Esophagus squamous epithelium (tissue), 5 donors: ENCODE results near the gene RANBP9. TPM values are rescaled to one million over a fixed set of nuclear protein-coding genes. Genes with fewer than 3 reads are reported as not detected.

Source experiments
- DNase-seq: peaks from one replicate; lab custom pipeline; 2025; lab: John Stamatoyannopoulos, UW
- H3K27ac ChIP-seq, 4 donors: fragments of 200-600 bp; sonication (generic); one replicate each; pipeline ENCODE4 v1.5.1; 2016 to 2019; ENCODE audit warnings: mild to moderate bottlenecking in 1 of 4
- H3K27me3 ChIP-seq, 4 donors: fragments of 200-600 bp; sonication (generic); 1 replicate in 3 of 4; 2 replicates in 1 of 4; pipeline versions ENCODE4 v1.5.1 to v1.6.0; 2017 to 2021; ENCODE audit warnings: antibody characterized with exemption in 1 of 4
- H3K36me3 ChIP-seq, 3 donors: fragments of 200-600 bp; sonication (generic); one replicate each; pipeline ENCODE4 v1.5.1; 2016 to 2019
- H3K4me1 ChIP-seq, 3 donors: fragments of 200-600 bp; sonication (generic); one replicate each; pipeline ENCODE4 v1.5.1; 2017 to 2019
- H3K4me3 ChIP-seq, 4 donors: fragments of 200-600 bp; sonication (generic); 1 replicate in 3 of 4; 2 replicates in 1 of 4; pipeline ENCODE4 v1.5.1; 2016 to 2019; ENCODE audit warnings: mild to moderate bottlenecking in 2 of 4, moderate library complexity in 1 of 4
- H3K9me3 ChIP-seq, 3 donors: fragments of 200-600 bp; sonication (generic); one replicate each; pipeline ENCODE4 v1.5.1; 2016 to 2019
- POLR2A ChIP-seq, 4 donors: fragments of 450-650 bp; IDR thresholded peaks; one replicate each; pipeline ENCODE4 v1.6.1; 2017; ENCODE audit warnings: antibody characterized with exemption in 4 of 4, mild to moderate bottlenecking in 4 of 4, moderate library complexity in 3 of 4
- WGBS, 2 donors: methylation state at CpG; one replicate each; pipeline ENCODE4 v1.1.5; 2018; 5-methylcytosine and 5-hydroxymethylcytosine counted together
- intact Hi-C: fragments of 100-400 bp; cut with DNase I; formaldehyde crosslinking; loops from one replicate; pipeline ENCODE4 v1.15.0; 2022
- total RNA-seq, 4 donors: library from RNA; depleted of rRNA; stranded (reverse); fragments of >200 nt; gene quantifications; one replicate each; pipeline ENCODE4 v1.1.0, GENCODE V29; 2016
- TF ChIP-seq, protein P1 (sequence below), 6 experiments: fragments of 450-650 bp in 4 of 6; fragments of 200-600 bp in 2 of 6; sonication (generic) in 2 of 6; IDR thresholded peaks; one replicate each; pipeline ENCODE4 v1.5.1; 2016 to 2019; ENCODE audit warnings: antibody characterized with exemption in 6 of 6, mild to moderate bottlenecking in 4 of 6, moderate library complexity in 4 of 6
- donor health status: DM: yes; HTN: yes; CAD: no.

The RANBP9 gene
- total RNA-seq, 4 donors from 2014 or later = 32.9 to 69.6 (median 63.3) TPM

DNA sequence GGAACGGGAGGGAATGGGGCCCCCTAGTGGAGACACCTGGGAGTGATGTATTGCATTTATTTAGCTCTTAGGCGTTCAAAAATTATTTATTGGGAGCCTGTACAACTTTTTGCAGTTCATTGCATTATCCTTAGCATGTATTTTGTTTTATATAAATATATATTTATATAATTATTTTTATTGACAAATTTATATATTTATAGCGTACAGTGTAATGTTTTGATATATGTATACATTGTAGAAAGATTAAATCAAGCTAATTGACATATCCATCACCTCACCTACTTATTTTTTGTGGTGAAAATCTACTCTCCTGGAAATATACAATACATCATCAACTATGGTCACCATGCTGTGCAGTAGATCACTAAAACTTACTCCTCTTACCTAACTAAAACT lies 136.3 kb downstream of the RANBP9 start:
- DNase-seq = no peak
- Histone ChIP-seq H3K36me3 (peaks cover 0 to 11% (median 0%) of the 10 kb centered on the region in 3 donors), H3K9me3 (no peaks in the 10 kb centered on the region), H3K27me3 (no peaks in the 10 kb centered on the region), H3K27ac (peak overlapping the region; percentile 93 to 100 (median 98)), H3K4me3 (peak overlapping the region; percentile 69 to 99 (median 83)), H3K4me1 (peaks cover 0 to 23% (median 11%) of the 10 kb centered on the region in 3 donors)
- intact Hi-C loops = loop anchor here (10.0 kb wide), 1 partner anchor 111 kb away; no protein-coding TSS in a partner anchor
- TF ChIP-seq POLR2A (IDR thresholded peaks at IDR 0.05) = no peak
- TF ChIP-seq, protein P1, sequence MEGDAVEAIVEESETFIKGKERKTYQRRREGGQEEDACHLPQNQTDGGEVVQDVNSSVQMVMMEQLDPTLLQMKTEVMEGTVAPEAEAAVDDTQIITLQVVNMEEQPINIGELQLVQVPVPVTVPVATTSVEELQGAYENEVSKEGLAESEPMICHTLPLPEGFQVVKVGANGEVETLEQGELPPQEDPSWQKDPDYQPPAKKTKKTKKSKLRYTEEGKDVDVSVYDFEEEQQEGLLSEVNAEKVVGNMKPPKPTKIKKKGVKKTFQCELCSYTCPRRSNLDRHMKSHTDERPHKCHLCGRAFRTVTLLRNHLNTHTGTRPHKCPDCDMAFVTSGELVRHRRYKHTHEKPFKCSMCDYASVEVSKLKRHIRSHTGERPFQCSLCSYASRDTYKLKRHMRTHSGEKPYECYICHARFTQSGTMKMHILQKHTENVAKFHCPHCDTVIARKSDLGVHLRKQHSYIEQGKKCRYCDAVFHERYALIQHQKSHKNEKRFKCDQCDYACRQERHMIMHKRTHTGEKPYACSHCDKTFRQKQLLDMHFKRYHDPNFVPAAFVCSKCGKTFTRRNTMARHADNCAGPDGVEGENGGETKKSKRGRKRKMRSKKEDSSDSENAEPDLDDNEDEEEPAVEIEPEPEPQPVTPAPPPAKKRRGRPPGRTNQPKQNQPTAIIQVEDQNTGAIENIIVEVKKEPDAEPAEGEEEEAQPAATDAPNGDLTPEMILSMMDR (IDR thresholded peaks at IDR 0.05) = peak; percentile 69 to 83 (median 81)
- WGBS, 2 donors = 22 to 32% methylated on average over 3 of the region's 3 CpGs

DNA sequence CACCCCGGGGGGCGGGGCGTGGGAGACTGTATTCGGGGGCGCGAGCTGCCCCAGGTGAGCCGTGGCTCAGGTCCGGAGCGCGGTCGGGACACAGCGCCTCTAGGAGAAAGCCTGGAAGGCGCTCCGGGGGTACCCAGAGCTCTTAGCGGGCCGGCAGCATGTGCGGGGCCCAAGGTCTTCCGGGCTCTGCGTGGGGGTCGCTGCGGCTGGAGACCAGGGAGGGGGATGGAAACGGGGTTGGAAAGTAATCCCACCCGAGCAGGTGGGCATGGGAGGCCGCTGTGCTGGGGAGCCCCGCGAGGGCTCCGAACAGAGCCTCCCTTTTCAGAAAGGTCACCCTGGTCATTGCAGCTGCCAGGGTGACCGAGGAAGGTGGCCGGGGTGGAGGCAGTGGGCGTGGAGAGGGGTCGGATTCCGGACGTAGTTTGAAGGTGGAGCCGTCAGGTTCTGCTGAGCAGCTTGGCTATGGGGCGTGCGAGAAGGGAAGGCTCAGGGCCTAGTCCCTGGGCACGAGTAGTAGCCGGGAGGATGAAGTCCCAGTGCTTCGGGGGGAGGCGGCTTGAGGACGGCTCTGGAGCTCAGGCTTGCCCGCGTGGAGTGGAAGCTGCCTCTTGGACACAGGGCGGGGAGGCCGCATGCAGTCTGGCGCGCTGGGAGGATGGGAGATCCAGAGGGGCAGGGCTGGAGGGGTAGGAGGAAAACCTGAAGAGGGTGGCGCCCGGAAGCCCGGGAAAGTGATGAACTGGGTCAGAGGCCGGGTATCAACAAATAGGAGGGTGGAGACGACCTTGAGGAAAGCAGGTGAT lies 136.9 kb downstream of the RANBP9 start, which contains the start of gene SIRT5:
Gene SIRT5, plus strand, starts transcription at position 31 of the 806 bp plus-strand sequence. CDS start 9,510 bp downstream, outside the sequence.
- TF ChIP-seq POLR2A (IDR thresholded peaks at IDR 0.05) = peak in 3 of 4 donors; percentile 69 to 91 (median 71)
- TF ChIP-seq, protein P1 (IDR thresholded peaks at IDR 0.05) = no peak
- WGBS, 2 donors = 0 to 1% methylated on average over 22 to 29 of the region's 52 CpGs
- intact Hi-C loops = loop anchor here (10.0 kb wide), 1 partner anchor 110 kb away; no protein-coding TSS in a partner anchor

DNA sequence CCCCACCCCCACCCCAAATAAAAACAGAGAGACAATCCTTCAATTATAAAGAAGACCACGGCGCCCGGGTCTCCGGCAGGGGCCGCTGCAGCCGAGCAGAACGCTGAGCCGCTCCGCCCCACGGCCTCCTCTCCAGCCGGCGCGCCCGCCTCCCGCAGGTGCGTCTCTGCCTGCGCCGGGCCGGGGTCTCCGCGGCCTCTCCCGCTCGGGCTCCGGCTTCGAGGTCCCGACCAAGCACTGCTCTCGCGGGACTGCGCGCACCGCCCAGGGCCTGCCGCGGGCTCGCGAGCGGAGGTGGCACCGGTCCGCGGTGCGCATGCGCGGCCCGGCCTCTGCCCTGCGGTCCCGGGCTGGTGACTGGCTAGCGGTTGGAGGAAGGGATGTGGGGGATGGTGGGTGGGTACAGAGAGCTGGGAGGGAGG lies 137.5 kb downstream of the RANBP9 start:
- WGBS, 2 donors = no CpG with 5 or more reads among the region's 46 CpGs
- H3K4me3 ChIP-seq = peak overlapping the region; percentile 69 to 99 (median 83)
- peak in 1 of 4 donors; percentile 71 for TF ChIP-seq POLR2A (IDR thresholded peaks at IDR 0.05)
- TF ChIP-seq, protein P1 (IDR thresholded peaks at IDR 0.05) = peak; percentile 34 to 76 (median 53)

More for the DNA sequence above, 136.9 kb downstream of the RANBP9 start, which contains the start of gene SIRT5:
- Histone ChIP-seq H3K27ac (peak within 1 kb of the TSS; percentile 93 to 100 (median 98)), H3K4me1 (peaks cover 0 to 23% (median 11%) of the 10 kb centered on the region in 3 donors), H3K27me3 (no peaks in the 10 kb centered on the region), H3K9me3 (no peaks in the 10 kb centered on the region), H3K36me3 (peaks cover 0 to 5% (median 0%) of the 10 kb centered on the region in 3 donors), H3K4me3 (peak within 1 kb of the TSS; percentile 69 to 99 (median 83))
- DNase-seq = peak; percentile 26

DNA sequence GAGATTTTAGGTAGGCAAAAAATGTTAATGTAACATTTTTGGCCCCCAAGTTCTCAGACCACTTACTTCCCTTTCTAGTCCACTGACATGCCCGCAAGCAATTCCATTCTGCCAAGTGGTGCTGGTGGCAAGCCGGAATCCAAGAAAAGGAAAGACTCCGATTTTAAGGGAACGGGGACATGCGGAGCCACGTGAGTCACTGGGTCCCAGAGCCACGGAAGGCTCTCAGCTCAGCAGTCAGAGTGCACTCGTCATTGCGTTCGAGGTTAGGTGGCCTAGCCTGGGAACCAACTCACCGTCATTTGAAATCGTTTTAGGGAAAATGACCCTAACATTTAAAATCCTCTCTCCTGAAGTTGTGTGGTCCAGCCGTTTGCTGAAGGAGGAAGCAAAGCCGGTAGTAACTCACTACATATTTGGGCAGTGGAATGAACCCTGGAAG lies 137.9 kb downstream of the RANBP9 start:
- no peak for TF ChIP-seq POLR2A (IDR thresholded peaks at IDR 0.05)
- TF ChIP-seq, protein P1 (IDR thresholded peaks at IDR 0.05) = no peak
- WGBS, 2 donors = 7 to 10% methylated on average over 7 to 14 of the region's 14 CpGs
- Histone ChIP-seq H3K4me3 (peak overlapping the region; percentile 69 to 99 (median 83)), H3K36me3 (no peaks in the 10 kb centered on the region), H3K27me3 (no peaks in the 10 kb centered on the region), H3K4me1 (peaks cover 0 to 23% (median 11%) of the 10 kb centered on the region in 3 donors), H3K9me3 (no peaks in the 10 kb centered on the region), H3K27ac (peak overlapping the region; percentile 93 to 100 (median 98))
- no peak for DNase-seq
- intact Hi-C loops = loop anchor here (10.0 kb wide), 1 partner anchor 109 kb away; no protein-coding TSS in a partner anchor

More for the DNA sequence above, 137.5 kb downstream of the RANBP9 start:
- Histone ChIP-seq H3K27me3 (no peaks in the 10 kb centered on the region), H3K27ac (peak overlapping the region; percentile 93 to 100 (median 98)), H3K4me1 (peaks cover 0 to 23% (median 11%) of the 10 kb centered on the region in 3 donors), H3K36me3 (no peaks in the 10 kb centered on the region), H3K9me3 (no peaks in the 10 kb centered on the region)
- DNase-seq = peak; percentile 71
- intact Hi-C loops = loop anchor here (10.0 kb wide), 1 partner anchor 109 kb away; no protein-coding TSS in a partner anchor
